ENCODE measurements around the gene TPST2. TPM values are rescaled to one million over a fixed set of nuclear protein-coding genes. Genes with fewer than 3 reads are reported as not detected.

Gene TPST2
- total RNA-seq, 1 experiment from 2014 or later: 11.8 TPM

- TF ChIP-seq, protein P1, sequence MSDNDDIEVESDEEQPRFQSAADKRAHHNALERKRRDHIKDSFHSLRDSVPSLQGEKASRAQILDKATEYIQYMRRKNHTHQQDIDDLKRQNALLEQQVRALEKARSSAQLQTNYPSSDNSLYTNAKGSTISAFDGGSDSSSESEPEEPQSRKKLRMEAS (IDR thresholded peaks at IDR 0.05): no peak
- no peak for TF ChIP-seq ZBTB33 (IDR thresholded peaks at IDR 0.05; ENCODE audit: extremely low read depth, insufficient replicate concordance, low read length)
- no peak for TF ChIP-seq JUND (IDR thresholded peaks at IDR 0.05)
- no peak for TF ChIP-seq CTCF (IDR thresholded peaks at IDR 0.05 in 2 of 3, conservative IDR thresholded peaks at IDR 0.05 in 1 of 3; ENCODE audit: borderline replicate concordance in 1 of 3, insufficient read depth in 1 of 3, low read depth in 2 of 3, low read length in 2 of 3)
- no peak for TF ChIP-seq YY1 (IDR thresholded peaks at IDR 0.05; ENCODE audit: extremely low read depth, insufficient replicate concordance, low read depth, low read length)
- no peak for TF ChIP-seq POLR2A (IDR thresholded peaks at IDR 0.05; ENCODE audit: borderline replicate concordance, extremely low read depth, insufficient read depth, insufficient read length)
- TF ChIP-seq, protein P2, sequence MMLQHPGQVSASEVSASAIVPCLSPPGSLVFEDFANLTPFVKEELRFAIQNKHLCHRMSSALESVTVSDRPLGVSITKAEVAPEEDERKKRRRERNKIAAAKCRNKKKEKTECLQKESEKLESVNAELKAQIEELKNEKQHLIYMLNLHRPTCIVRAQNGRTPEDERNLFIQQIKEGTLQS (IDR thresholded peaks at IDR 0.05): no peak
- TF ChIP-seq CBX3 (IDR thresholded peaks at IDR 0.05; ENCODE audit: low read depth): no peak
- TF ChIP-seq ZFX (IDR thresholded peaks at IDR 0.05): no peak
- TF ChIP-seq REST (IDR thresholded peaks at IDR 0.05; ENCODE audit: low read depth): no peak
- H2AFZ ChIP-seq (ENCODE audit: low read depth, low read length, poor library complexity, severe bottlenecking): no peak overlapping the region
- ChIA-PET RAD21 (ENCODE audit: low non-redundant PET in 1 of 2, low total read pairs in 2 of 2, uncharacterized antibody in 2 of 2, unreplicated experiment in 2 of 2) (no interaction called here), CTCF (no interaction called here), POLR2A (no interaction called here)
- H3K36me3 ChIP-seq (ENCODE audit: control insufficient read depth in 1 of 2, insufficient read depth in 2 of 2, low read length in 2 of 2): no peaks in the 10 kb centered on the region
- no peaks in the 10 kb centered on the region; a peak in 1 of 4 replicates for H3K4me1 ChIP-seq (ENCODE audit: control insufficient read depth in 1 of 2, insufficient read depth in 2 of 2, low read length in 2 of 2)
- no TSS peak for BruUV-seq (replicated peaks)
- DNase-seq (ENCODE audit: low read depth, low spot score): no peak
- H3K9ac ChIP-seq (ENCODE audit: low read length): no peak overlapping the region
- intact Hi-C loops (cut with micrococcal nuclease): no loop called here
- no peaks in the 10 kb centered on the region for H3K9me2 ChIP-seq (ENCODE audit: insufficient read depth)
- H4K20me1 ChIP-seq (ENCODE audit: insufficient read depth): no peaks in the 10 kb centered on the region
- no peaks in the 10 kb centered on the region for H3K27me3 ChIP-seq (ENCODE audit: insufficient read depth, low read length)
- no peak overlapping the region for H3K27ac ChIP-seq (ENCODE audit: low read depth, low read length)
- no peak overlapping the region for H3K4me3 ChIP-seq (replicated peaks in 1 of 2; ENCODE audit: low read depth in 1 of 2, low read length in 2 of 2)
- H3K79me2 ChIP-seq (ENCODE audit: insufficient read depth, low read length): no peaks in the 10 kb centered on the region
- no peak for ATAC-seq
- no peak overlapping the region for H3K4me2 ChIP-seq (ENCODE audit: low read length)
- H3K9me3 ChIP-seq (ENCODE audit: control insufficient read depth in 1 of 2, insufficient read depth in 1 of 2, low read depth in 1 of 2, low read length in 2 of 2): no peaks in the 10 kb centered on the region
Observed at GRCh38 chr22:26574001-26574723, 15.8 kb downstream of the TPST2 start.

Measured in HCT116 (cell line).